WTC11 (cell line): Measurements from ENCODE around the gene CENPM. TPM values are rescaled to one million over a fixed set of nuclear protein-coding genes. Genes with fewer than 3 reads are reported as not detected.

ENCODE experiments used
- ATAC-seq: fragments of 200-7000 bp; cut with Tn5 transposase; 2 replicates; pipeline ENCODE4 v1.10.0; 2021; ENCODE audit warnings: mild to moderate bottlenecking, moderate library complexity
- CTCF ChIA-PET: fragments of 300-600 bp; sonication (Branson Sonifier 250); formaldehyde crosslinking; loops from one replicate; lab custom pipeline; 2021; ENCODE audit warnings: antibody characterized with exemption; lab: Charles Lee
- POLR2A ChIA-PET: fragments of 350-600 bp; sonication (Branson Sonifier 250); formaldehyde crosslinking; loops from one replicate; lab custom pipeline; 2021; ENCODE audit warnings: antibody characterized with exemption; lab: Charles Lee
- DNase-seq: peaks from one replicate; pipeline ENCODE4 v3.0.0; 2021; ENCODE audit warnings: low spot score
- H3K27ac Mint-ChIP-seq: 2 replicates; pipeline ENCODE4 v1.8.0; 2021; ENCODE audit warnings: mixed read lengths
- H3K27me3 Mint-ChIP-seq: 2 replicates; pipeline ENCODE4 v1.8.0; 2021; ENCODE audit warnings: low read depth, mild to moderate bottlenecking, moderate library complexity, mixed read lengths
- H3K36me3 Mint-ChIP-seq: 2 replicates; pipeline ENCODE4 v1.8.0; 2021; ENCODE audit warnings: mixed read lengths
- H3K4me1 Mint-ChIP-seq: 2 replicates; pipeline ENCODE4 v1.8.0; 2022; ENCODE audit warnings: mixed read lengths
- H3K4me3 Mint-ChIP-seq: 2 replicates; pipeline ENCODE4 v1.8.0; 2021; ENCODE audit warnings: mild to moderate bottlenecking, moderate library complexity, mixed read lengths
- H3K9me3 Mint-ChIP-seq: 2 replicates; pipeline ENCODE4 v1.8.0; 2021; ENCODE audit warnings: mixed read lengths
- ETV6 ChIP-seq: sonication (generic); formaldehyde crosslinking; IDR thresholded peaks from 2 replicates; pipeline ENCODE4 v1.8.1; 2022; ENCODE audit warnings: mild to moderate bottlenecking, missing genetic modification reagents
- OVOL2 ChIP-seq: fragments of 250-450 bp; sonication (Bioruptor Pico); IDR thresholded peaks from 2 replicates; pipeline ENCODE4 v1.9.0; 2021; ENCODE audit warnings: mild to moderate bottlenecking, borderline replicate concordance
- SOX15 ChIP-seq: fragments of 250-450 bp; sonication (Bioruptor Pico); IDR thresholded peaks from 2 replicates; pipeline ENCODE4 v1.9.0; 2021; ENCODE audit warnings: mild to moderate bottlenecking
- total RNA-seq: library from RNA; stranded (reverse); gene quantifications from 3 replicates; pipeline ENCODE4 v1.2.3, GENCODE V29; 2021
- TF ChIP-seq, protein P1 (sequence below): sonication (generic); formaldehyde crosslinking; conservative IDR thresholded peaks from 2 replicates; pipeline ENCODE4 v1.8.1; 2022; ENCODE audit warnings: mild to moderate bottlenecking, missing genetic modification reagents
- TF ChIP-seq, protein P2 (sequence below): fragments of 250-450 bp; sonication (Bioruptor Pico); IDR thresholded peaks from 2 replicates; pipeline ENCODE4 v1.9.0; 2021; ENCODE audit warnings: mild to moderate bottlenecking, borderline replicate concordance
- TF ChIP-seq, protein P3 (sequence below): sonication (generic); formaldehyde crosslinking; conservative IDR thresholded peaks from 2 replicates; pipeline ENCODE4 v1.8.1; 2023; ENCODE audit warnings: mild to moderate bottlenecking, low read depth, missing genetic modification reagents, moderate library complexity
- TF ChIP-seq, protein P4 (sequence below): sonication (generic); formaldehyde crosslinking; IDR thresholded peaks from 2 replicates; pipeline ENCODE4 v1.8.0; 2023; ENCODE audit warnings: missing genetic modification reagents
- TF ChIP-seq, protein P5 (sequence below): sonication (generic); formaldehyde crosslinking; IDR thresholded peaks from 2 replicates; pipeline ENCODE4 v1.8.1; 2023; ENCODE audit warnings: mild to moderate bottlenecking, missing genetic modification reagents, moderate library complexity
- TF ChIP-seq, protein P6 (sequence below): sonication (generic); formaldehyde crosslinking; IDR thresholded peaks from 2 replicates; pipeline ENCODE4 v1.8.1; 2022; ENCODE audit warnings: missing genetic modification reagents, borderline replicate concordance
- TF ChIP-seq, protein P7 (sequence below): sonication (generic); formaldehyde crosslinking; IDR thresholded peaks from 2 replicates; pipeline ENCODE4 v1.8.1; 2022; ENCODE audit warnings: low read depth, missing genetic modification reagents, borderline replicate concordance

Gene CENPM
- total RNA-seq, 1 experiment from 2014 or later: 40.3 TPM

DNA sequence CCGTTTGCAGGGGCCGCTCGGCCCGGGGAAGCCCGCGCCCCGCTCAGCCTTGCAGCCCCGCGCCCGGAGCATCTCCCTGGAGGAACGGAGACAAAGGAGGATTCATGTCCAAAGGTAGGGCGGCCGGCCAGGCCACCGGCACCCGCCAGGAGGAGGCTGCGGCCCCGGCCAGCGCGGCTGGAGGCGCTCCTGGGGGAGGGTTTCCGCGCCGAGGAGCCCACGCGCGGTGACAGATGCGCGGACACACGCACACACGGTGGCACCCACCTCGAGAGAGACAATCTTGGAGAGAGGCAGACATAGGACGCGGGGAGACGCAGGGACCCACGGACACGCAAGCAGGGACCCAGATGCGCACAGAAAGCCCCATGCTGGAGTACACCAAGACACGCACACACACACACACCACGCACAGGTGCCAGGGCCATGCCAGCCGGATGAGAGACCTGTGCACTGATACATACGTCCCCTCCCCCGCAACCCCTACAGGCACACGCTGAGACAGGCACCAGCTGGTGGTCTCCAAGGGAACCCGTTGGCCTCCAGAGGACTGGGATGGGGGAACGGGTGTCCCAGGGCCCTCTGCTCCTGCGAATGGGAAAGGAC is 30.1 kb upstream of the CENPM start (continued):
- TF ChIP-seq SOX15 (CRISPR knock-in tag) (no peak), OVOL2 (CRISPR knock-in tag) (no peak), ETV6 (CRISPR knock-in tag) (no peak)
- TF ChIP-seq, protein P1, sequence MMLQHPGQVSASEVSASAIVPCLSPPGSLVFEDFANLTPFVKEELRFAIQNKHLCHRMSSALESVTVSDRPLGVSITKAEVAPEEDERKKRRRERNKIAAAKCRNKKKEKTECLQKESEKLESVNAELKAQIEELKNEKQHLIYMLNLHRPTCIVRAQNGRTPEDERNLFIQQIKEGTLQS (CRISPR knock-in tag): no peak
- TF ChIP-seq, protein P2, sequence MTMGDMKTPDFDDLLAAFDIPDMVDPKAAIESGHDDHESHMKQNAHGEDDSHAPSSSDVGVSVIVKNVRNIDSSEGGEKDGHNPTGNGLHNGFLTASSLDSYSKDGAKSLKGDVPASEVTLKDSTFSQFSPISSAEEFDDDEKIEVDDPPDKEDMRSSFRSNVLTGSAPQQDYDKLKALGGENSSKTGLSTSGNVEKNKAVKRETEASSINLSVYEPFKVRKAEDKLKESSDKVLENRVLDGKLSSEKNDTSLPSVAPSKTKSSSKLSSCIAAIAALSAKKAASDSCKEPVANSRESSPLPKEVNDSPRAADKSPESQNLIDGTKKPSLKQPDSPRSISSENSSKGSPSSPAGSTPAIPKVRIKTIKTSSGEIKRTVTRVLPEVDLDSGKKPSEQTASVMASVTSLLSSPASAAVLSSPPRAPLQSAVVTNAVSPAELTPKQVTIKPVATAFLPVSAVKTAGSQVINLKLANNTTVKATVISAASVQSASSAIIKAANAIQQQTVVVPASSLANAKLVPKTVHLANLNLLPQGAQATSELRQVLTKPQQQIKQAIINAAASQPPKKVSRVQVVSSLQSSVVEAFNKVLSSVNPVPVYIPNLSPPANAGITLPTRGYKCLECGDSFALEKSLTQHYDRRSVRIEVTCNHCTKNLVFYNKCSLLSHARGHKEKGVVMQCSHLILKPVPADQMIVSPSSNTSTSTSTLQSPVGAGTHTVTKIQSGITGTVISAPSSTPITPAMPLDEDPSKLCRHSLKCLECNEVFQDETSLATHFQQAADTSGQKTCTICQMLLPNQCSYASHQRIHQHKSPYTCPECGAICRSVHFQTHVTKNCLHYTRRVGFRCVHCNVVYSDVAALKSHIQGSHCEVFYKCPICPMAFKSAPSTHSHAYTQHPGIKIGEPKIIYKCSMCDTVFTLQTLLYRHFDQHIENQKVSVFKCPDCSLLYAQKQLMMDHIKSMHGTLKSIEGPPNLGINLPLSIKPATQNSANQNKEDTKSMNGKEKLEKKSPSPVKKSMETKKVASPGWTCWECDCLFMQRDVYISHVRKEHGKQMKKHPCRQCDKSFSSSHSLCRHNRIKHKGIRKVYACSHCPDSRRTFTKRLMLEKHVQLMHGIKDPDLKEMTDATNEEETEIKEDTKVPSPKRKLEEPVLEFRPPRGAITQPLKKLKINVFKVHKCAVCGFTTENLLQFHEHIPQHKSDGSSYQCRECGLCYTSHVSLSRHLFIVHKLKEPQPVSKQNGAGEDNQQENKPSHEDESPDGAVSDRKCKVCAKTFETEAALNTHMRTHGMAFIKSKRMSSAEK (CRISPR knock-in tag): no peak
- TF ChIP-seq, protein P3, sequence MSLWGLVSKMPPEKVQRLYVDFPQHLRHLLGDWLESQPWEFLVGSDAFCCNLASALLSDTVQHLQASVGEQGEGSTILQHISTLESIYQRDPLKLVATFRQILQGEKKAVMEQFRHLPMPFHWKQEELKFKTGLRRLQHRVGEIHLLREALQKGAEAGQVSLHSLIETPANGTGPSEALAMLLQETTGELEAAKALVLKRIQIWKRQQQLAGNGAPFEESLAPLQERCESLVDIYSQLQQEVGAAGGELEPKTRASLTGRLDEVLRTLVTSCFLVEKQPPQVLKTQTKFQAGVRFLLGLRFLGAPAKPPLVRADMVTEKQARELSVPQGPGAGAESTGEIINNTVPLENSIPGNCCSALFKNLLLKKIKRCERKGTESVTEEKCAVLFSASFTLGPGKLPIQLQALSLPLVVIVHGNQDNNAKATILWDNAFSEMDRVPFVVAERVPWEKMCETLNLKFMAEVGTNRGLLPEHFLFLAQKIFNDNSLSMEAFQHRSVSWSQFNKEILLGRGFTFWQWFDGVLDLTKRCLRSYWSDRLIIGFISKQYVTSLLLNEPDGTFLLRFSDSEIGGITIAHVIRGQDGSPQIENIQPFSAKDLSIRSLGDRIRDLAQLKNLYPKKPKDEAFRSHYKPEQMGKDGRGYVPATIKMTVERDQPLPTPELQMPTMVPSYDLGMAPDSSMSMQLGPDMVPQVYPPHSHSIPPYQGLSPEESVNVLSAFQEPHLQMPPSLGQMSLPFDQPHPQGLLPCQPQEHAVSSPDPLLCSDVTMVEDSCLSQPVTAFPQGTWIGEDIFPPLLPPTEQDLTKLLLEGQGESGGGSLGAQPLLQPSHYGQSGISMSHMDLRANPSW (CRISPR knock-in tag): no peak
- TF ChIP-seq, protein P4, sequence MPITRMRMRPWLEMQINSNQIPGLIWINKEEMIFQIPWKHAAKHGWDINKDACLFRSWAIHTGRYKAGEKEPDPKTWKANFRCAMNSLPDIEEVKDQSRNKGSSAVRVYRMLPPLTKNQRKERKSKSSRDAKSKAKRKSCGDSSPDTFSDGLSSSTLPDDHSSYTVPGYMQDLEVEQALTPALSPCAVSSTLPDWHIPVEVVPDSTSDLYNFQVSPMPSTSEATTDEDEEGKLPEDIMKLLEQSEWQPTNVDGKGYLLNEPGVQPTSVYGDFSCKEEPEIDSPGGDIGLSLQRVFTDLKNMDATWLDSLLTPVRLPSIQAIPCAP (CRISPR knock-in tag): no peak
- TF ChIP-seq, all 79 proteins: peak for 0

DNA sequence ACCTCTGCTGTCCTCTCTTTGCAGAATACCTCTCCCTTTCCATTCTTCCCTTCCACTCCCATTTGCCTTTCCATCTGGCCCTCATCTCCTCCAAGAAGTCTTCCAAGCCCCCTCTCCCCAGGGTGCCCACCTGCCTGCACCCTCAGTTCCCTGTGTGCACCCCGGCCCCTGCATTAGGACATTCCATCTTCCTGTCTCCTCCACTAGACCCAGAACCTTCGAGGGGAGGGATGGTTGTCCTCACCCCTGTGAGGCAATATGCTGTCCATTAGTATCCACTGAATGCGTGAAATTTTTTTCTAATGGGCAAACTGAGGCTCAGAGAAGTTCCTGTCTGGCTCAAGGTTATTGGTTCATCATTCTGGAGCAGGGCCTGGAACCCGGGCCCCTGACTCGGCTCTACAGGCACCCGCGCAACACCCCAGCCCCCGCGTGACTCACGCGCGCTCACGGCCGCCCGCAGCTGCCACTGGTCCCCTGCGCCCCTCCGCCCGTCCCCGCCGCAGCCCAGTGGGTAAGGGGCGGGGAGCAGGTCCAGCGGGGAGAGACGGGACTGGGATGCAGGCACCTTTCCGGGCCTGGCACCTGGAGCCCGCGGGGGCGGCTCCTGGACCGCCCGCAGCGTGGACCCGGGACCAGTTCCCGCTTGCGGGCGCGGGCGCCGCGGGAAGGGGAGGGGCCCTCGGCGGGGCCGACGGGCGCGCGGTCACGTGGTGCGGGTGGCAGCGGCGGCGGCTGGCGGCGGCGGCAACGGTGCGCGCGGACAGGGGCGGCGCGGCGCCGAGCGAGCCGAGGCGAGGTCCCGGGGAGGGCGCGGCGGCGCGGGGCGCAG is 29.3 kb upstream of the CENPM start:
- peak overlapping the region; percentile 54 for H3K4me3 Mint-ChIP-seq
- H3K36me3 Mint-ChIP-seq: no peaks in the 10 kb centered on the region
- no peak overlapping the region for H3K27ac Mint-ChIP-seq
- ChIA-PET POLR2A (no interaction called here), CTCF (interaction anchor here (0.8 to 1.6 kb wide), 4 partner anchors 9 to 136 kb away, joined by 3 to 6 read pairs (median 4); no protein-coding TSS in a partner anchor)
- H3K9me3 Mint-ChIP-seq: no peaks in the 10 kb centered on the region
- ATAC-seq (peak; percentile 46), DNase-seq (peak; percentile 45)
- peaks cover 55% of the 10 kb centered on the region for H3K27me3 Mint-ChIP-seq
- H3K4me1 Mint-ChIP-seq: peaks cover 18% of the 10 kb centered on the region
- TF ChIP-seq, protein P5, sequence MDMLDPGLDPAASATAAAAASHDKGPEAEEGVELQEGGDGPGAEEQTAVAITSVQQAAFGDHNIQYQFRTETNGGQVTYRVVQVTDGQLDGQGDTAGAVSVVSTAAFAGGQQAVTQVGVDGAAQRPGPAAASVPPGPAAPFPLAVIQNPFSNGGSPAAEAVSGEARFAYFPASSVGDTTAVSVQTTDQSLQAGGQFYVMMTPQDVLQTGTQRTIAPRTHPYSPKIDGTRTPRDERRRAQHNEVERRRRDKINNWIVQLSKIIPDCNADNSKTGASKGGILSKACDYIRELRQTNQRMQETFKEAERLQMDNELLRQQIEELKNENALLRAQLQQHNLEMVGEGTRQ (CRISPR knock-in tag): peak; percentile 93
- TF ChIP-seq, protein P6, sequence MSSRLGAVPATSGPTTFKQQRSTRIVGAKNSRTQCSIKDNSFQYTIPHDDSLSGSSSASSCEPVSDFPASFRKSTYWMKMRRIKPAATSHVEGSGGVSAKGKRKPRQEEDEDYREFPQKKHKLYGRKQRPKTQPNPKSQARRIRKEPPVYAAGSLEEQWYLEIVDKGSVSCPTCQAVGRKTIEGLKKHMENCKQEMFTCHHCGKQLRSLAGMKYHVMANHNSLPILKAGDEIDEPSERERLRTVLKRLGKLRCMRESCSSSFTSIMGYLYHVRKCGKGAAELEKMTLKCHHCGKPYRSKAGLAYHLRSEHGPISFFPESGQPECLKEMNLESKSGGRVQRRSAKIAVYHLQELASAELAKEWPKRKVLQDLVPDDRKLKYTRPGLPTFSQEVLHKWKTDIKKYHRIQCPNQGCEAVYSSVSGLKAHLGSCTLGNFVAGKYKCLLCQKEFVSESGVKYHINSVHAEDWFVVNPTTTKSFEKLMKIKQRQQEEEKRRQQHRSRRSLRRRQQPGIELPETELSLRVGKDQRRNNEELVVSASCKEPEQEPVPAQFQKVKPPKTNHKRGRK (CRISPR knock-in tag): no peak
- TF ChIP-seq, protein P7, sequence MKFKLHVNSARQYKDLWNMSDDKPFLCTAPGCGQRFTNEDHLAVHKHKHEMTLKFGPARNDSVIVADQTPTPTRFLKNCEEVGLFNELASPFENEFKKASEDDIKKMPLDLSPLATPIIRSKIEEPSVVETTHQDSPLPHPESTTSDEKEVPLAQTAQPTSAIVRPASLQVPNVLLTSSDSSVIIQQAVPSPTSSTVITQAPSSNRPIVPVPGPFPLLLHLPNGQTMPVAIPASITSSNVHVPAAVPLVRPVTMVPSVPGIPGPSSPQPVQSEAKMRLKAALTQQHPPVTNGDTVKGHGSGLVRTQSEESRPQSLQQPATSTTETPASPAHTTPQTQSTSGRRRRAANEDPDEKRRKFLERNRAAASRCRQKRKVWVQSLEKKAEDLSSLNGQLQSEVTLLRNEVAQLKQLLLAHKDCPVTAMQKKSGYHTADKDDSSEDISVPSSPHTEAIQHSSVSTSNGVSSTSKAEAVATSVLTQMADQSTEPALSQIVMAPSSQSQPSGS (CRISPR knock-in tag): no peak
- TF ChIP-seq, all 79 proteins: peak for 1
